SK-N-MC (cell line): Measurements from ENCODE around the gene GANAB.

ENCODE experiments used
- DNase-seq: peaks from one replicate; pipeline ENCODE4 v3.0.0-alpha.2; 2011; ENCODE audit warnings: low read depth, low spot score
- H3K27ac ChIP-seq: fragments of 200-600 bp; sonication (generic); 2 replicates; pipeline ENCODE4 v1.5.1; 2016; ENCODE audit warnings: mixed run types
- H3K36me3 ChIP-seq: fragments of 200-600 bp; sonication (generic); 2 replicates; pipeline ENCODE4 v1.6.1; 2017; ENCODE audit warnings: antibody characterized with exemption, low read length, mixed read lengths; ENCODE audit not compliant: insufficient read depth
- H3K4me3 ChIP-seq: fragments of 200-600 bp; sonication (generic); 2 replicates; pipeline ENCODE4 v1.5.1; 2016
- H3K9ac ChIP-seq: fragments of 200-600 bp; sonication (generic); 2 replicates; pipeline ENCODE4 v1.8.0; 2017; ENCODE audit warnings: mixed run types, mixed read lengths; ENCODE audit not compliant: insufficient read length
- H3K9me3 ChIP-seq: fragments of 200-600 bp; sonication (generic); 2 replicates; pipeline ENCODE4 v1.6.1; 2017; ENCODE audit warnings: low read depth, mild to moderate bottlenecking, antibody characterized with exemption, low read length, moderate library complexity, mixed read lengths
- EZH2 ChIP-seq: fragments of 200-600 bp; sonication (generic); IDR thresholded peaks from one replicate; pipeline ENCODE4 v1.6.1; 2017; ENCODE audit warnings: antibody characterized with exemption
- FOXP2 ChIP-seq: optimal IDR thresholded peaks from 2 replicates; pipeline ENCODE3; 2011; ENCODE audit warnings: mild to moderate bottlenecking, moderate library complexity; ENCODE audit not compliant: insufficient read depth; ENCODE audit errors: extremely low read length, control extremely low read depth
- POLR2AphosphoS5 ChIP-seq: IDR thresholded peaks from 2 replicates; pipeline ENCODE4 v1.6.1; 2012; ENCODE audit warnings: mild to moderate bottlenecking, low read depth, low read length, borderline replicate concordance

Gene GANAB

GRCh38 chr11:62671608-62672389, 25.4 kb upstream of the GANAB start, which contains the start of the genes LBHD1 and UQCC3:
Gene LBHD1, minus strand, starts transcription at chr11:62672267. Its CDS starts 2,236 bp downstream, at chr11:62670031.
Gene UQCC3, plus strand, starts transcription at chr11:62671673. Its CDS starts 73 bp downstream, at chr11:62671746.
- Histone ChIP-seq H3K9ac (peak within 1 kb of the TSS; percentile 95), H3K27ac (peak within 1 kb of the TSS; percentile 87), H3K36me3 (peaks cover 29% of the 10 kb centered on the region), H3K9me3 (no peaks in the 10 kb centered on the region), H3K4me3 (peak within 1 kb of the TSS; percentile 91)
- TF ChIP-seq POLR2AphosphoS5 (peak; percentile 92), EZH2 (no peak)
- DNase-seq = peak; percentile 62

DNA sequence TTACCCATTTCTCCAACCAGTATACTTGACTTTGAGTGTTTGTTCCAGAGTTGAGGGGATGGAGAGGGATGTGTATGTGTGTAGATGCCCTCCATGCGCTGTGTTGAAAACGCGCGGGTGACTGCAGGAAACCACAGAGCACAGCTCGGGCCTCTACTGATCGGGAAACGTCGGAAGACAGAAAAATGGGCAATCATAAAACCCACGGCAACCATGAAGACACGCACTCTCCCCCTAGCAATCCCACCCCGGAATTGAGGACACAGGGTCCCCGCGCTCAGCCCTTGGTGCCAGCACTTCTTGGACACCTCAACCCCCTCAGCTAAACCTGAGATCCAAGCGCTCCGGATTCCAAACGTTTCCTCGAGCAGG, 24.8 kb upstream of the GANAB start:
- no peaks in the 10 kb centered on the region for H3K9me3 ChIP-seq
- DNase-seq = no peak
- H3K9ac ChIP-seq = peak overlapping the region; percentile 95
- H3K27ac ChIP-seq = peak overlapping the region; percentile 87
- peaks cover 29% of the 10 kb centered on the region for H3K36me3 ChIP-seq
- no peak for TF ChIP-seq POLR2AphosphoS5
- TF ChIP-seq FOXP2 = no peak
- peak overlapping the region; percentile 91 for H3K4me3 ChIP-seq

GRCh38 chr11:62669420-62670161, 23.2 kb upstream of the GANAB start:
- Histone ChIP-seq H3K36me3 (peaks cover 28% of the 10 kb centered on the region), H3K9me3 (no peaks in the 10 kb centered on the region), H3K27ac (peak overlapping the region; percentile 83), H3K4me3 (no peak overlapping the region), H3K9ac (no peak overlapping the region)
- TF ChIP-seq POLR2AphosphoS5 (no peak), EZH2 (no peak), FOXP2 (no peak)
- no peak for DNase-seq

- TF ChIP-seq POLR2AphosphoS5 (peak; percentile 46; the same call in 1 of the 2 replicates), EZH2 (no peak)
- peak overlapping the region; percentile 58 for H3K27ac ChIP-seq
- H3K9me3 ChIP-seq = no peaks in the 10 kb centered on the region
- H3K4me3 ChIP-seq = peak overlapping the region; percentile 92; the same call in 1 of the 2 replicates
- no peak for DNase-seq
- peaks cover 21% of the 10 kb centered on the region for H3K36me3 ChIP-seq
- no peak overlapping the region for H3K9ac ChIP-seq
These were observed 21.0 kb upstream of the GANAB start for GRCh38 chr11:62667460-62667859.

GRCh38 chr11:62666259-62666926, 20.0 kb upstream of the GANAB start:
- TF ChIP-seq EZH2 (no peak), FOXP2 (no peak), POLR2AphosphoS5 (no peak)
- no peak for DNase-seq
- Histone ChIP-seq H3K9ac (peak overlapping the region; percentile 97), H3K9me3 (no peaks in the 10 kb centered on the region), H3K36me3 (peaks cover 25% of the 10 kb centered on the region), H3K27ac (peak overlapping the region; percentile 58), H3K4me3 (peak overlapping the region; percentile 92)

DNA sequence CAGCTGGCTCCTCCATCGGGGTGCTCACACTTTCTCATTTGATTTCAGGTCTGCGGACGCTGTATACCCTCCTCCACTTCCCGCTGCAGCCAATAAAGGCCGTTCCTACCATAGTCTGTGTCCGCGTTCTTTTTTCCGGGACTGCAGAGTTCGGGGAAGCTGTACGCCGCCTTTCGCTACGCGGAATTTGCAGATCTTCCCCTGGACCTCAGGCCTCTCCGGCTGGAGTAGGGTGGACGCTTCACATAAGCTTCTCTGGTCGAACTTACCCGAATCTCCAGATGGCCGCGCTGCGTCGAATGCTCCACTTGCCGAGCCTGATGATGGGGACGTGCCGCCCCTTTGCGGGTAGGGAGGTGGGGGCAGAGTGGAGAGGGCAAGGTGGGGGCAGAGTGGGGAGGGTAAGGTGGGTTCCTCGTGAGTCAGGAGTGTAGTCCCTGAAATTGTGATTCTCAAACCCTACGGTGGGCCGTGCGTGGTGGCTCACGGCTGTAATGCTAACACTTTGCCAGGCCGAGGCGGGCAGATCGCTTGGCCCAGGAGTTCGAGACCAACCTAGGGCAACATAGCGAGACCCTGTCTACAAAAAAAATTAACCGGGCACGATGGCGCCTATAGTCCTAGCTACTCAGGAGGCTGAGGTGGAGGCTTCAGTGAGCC, 19.3 kb upstream of the GANAB start:
- H3K36me3 ChIP-seq = peaks cover 25% of the 10 kb centered on the region
- DNase-seq = no peak
- TF ChIP-seq EZH2 (no peak), FOXP2 (no peak), POLR2AphosphoS5 (no peak)

GRCh38 chr11:62665075-62665598, 18.7 kb upstream of the GANAB start, which contains the start of the genes C11orf98 and CSKMT:
Gene C11orf98, minus strand, starts transcription at chr11:62665210. Its CDS starts 41 bp downstream, at chr11:62665169.
Gene CSKMT, plus strand, starts transcription at chr11:62665312. Its CDS starts 568 bp downstream, at chr11:62665880.
- peak; percentile 100 for TF ChIP-seq POLR2AphosphoS5
- no peak for TF ChIP-seq FOXP2
- Histone ChIP-seq H3K27ac (peak within 1 kb of the TSS; percentile 78), H3K9ac (peak within 1 kb of the TSS; percentile 97), H3K4me3 (peak within 1 kb of the TSS; percentile 92), H3K9me3 (no peaks in the 10 kb centered on the region), H3K36me3 (peaks cover 25% of the 10 kb centered on the region)
- peak; percentile 67 for DNase-seq

More for the DNA sequence above, 19.3 kb upstream of the GANAB start:
- Histone ChIP-seq H3K9me3 (no peaks in the 10 kb centered on the region), H3K4me3 (peak overlapping the region; percentile 92), H3K9ac (peak overlapping the region; percentile 97), H3K27ac (peak overlapping the region; percentile 58)
